ENCODE data around the gene FAM167B.

The FAM167B gene

GRCh38 chr1:32266921-32267591, 20.0 kb downstream of the FAM167B start:
- no peak for TF ChIP-seq CTCF (conservative IDR thresholded peaks at IDR 0.05; ENCODE audit: low read depth, low read length)
- H3K4me3 ChIP-seq (ENCODE audit: low read length) = no peak overlapping the region
- DNase-seq (ENCODE audit: low read depth) = no peak

GRCh38 chr1:32269744-32270143, 22.7 kb downstream of the FAM167B start:
- TF ChIP-seq CTCF (conservative IDR thresholded peaks at IDR 0.05; ENCODE audit: low read depth, low read length) = no peak
- no peak for DNase-seq (ENCODE audit: low read depth)
- no peak overlapping the region for H3K4me3 ChIP-seq (ENCODE audit: low read length)

- DNase-seq (ENCODE audit: low read depth) = no peak
- TF ChIP-seq CTCF (conservative IDR thresholded peaks at IDR 0.05; ENCODE audit: low read depth, low read length) = no peak
- H3K4me3 ChIP-seq (ENCODE audit: low read length) = no peak overlapping the region
These were observed 25.8 kb downstream of the FAM167B start for GRCh38 chr1:32272557-32273390.

- no peak for DNase-seq (ENCODE audit: low read depth)
- no peak for TF ChIP-seq CTCF (conservative IDR thresholded peaks at IDR 0.05; ENCODE audit: low read depth, low read length)
- H3K4me3 ChIP-seq (ENCODE audit: low read length) = no peak overlapping the region
These were observed 26.6 kb downstream of the FAM167B start for GRCh38 chr1:32273391-32274208.

GRCh38 chr1:32274646-32275340, 27.8 kb downstream of the FAM167B start:
- DNase-seq (ENCODE audit: low read depth) = no peak
- TF ChIP-seq CTCF (conservative IDR thresholded peaks at IDR 0.05; ENCODE audit: low read depth, low read length) = no peak
- no peak overlapping the region for H3K4me3 ChIP-seq (ENCODE audit: low read length)

- TF ChIP-seq CTCF (conservative IDR thresholded peaks at IDR 0.05; ENCODE audit: low read depth, low read length) = no peak
- no peak overlapping the region for H3K4me3 ChIP-seq (ENCODE audit: low read length)
- DNase-seq (ENCODE audit: low read depth) = no peak
These were observed 28.4 kb downstream of the FAM167B start for GRCh38 chr1:32275424-32275823.
